ENCODE results near the gene SMIM7. TPM values are rescaled to one million over a fixed set of nuclear protein-coding genes. Genes with fewer than 3 reads are reported as not detected.

Gene SMIM7
- polyA plus RNA-seq, 3 donors, result 69.6 to 96.7 (median 79.3) TPM

- 0% methylated on average over 10 to 38 of the region's 38 CpGs for WGBS, 3 donors
- H3K27ac ChIP-seq (ENCODE audit: low read depth, low read length), result no peak overlapping the region
Observed at GRCh38 chr19:16627928-16628182, 32.1 kb downstream of the SMIM7 start.

DNA sequence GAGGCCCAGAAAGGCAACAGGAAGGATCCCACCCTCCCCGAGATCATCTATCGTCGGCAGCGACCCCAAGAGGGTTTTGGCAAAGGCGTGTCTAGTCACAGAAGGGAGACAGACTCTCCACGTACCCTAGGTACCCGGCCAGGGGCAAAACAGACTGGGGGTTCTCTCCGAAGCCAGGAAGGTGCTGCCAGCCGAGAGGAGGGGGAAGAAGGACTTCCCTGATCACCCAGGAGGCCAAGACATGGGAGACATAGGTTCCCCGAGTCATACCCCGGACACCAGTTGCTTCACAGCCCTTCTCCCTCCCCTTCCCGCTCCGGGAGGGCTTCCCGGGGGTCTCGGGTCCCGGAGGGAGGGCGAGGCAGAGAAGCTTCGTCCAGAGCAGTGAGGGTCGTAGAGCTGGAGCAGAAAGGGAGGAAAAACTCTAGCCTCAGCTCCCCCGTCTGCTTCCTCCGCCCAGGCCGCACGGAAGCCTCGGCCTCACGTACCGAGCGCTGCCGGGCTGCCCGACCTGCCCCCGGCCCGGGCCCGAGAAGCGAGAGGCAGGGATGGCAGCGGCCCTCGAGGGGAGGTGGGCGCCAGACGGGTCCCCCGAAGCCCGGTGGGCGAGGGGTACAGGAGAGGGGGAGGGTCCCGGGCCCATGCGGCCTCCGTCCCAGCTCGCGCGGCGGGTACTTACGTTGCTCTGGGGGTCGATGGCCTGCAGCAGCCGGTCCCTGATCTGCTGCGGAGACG lies 32.6 kb downstream of the SMIM7 start:
- WGBS, 3 donors, result 0% methylated on average over 41 to 52 of the region's 52 CpGs
- H3K27ac ChIP-seq (ENCODE audit: low read depth, low read length), result no peak overlapping the region

- WGBS, 3 donors, result 2 to 3% (median 3%) methylated on average over 12 of the region's 12 CpGs
- H3K27ac ChIP-seq (ENCODE audit: low read depth, low read length), result no peak overlapping the region
Observed at GRCh38 chr19:16626796-16627192, 33.1 kb downstream of the SMIM7 start.

GRCh38 chr19:16625163-16625958 lies 34.6 kb downstream of the SMIM7 start:
- H3K27ac ChIP-seq (ENCODE audit: low read depth, low read length), result no peak overlapping the region
- 44 to 77% (median 73%) methylated on average over 16 of the region's 16 CpGs for WGBS, 3 donors

DNA sequence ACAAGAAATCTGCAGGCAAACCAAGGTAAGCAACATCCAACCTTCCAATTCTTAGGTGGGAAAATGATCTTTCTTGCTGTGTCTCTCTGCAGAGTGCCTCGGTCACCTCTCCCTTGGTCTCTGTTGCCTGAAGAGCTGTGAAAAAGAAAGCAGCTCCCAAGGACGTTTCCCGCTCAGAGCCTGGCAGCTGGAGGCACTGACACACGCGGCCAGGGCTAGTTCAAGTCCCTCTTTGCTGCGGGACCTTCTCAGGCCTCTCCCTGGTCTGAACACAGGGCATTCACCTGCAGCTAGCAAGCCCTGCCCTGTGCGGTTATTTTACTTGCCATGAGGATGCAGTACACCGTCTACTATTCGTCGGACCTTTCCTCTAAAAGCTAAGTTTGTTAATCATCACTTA lies 35.7 kb downstream of the SMIM7 start:
- 36 to 87% (median 84%) methylated on average over 10 of the region's 10 CpGs for WGBS, 3 donors
- H3K27ac ChIP-seq (ENCODE audit: low read depth, low read length), result no peak overlapping the region

DNA sequence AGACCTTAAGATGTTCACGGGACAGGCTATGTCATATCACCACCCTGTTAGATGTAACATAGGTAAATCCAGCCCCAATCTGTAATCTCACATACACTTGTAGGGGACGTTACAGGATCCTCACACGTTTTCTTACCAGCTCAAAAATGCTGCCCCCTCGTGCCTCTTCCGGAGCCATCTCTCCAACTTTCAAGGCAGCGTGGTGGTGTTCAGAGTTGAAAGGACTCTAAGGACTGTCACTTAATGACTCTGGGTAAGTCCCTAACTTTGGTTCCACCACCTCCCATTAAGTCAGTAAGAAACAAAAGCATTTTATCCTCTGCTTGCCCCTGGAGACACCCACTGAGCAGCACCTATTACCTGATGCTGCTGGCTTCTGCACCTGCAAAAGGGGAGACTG lies 36.4 kb downstream of the SMIM7 start:
- WGBS, 3 donors, result 72 to 79% (median 74%) methylated on average over 6 of the region's 6 CpGs

GRCh38 chr19:16623066-16623465 lies 36.9 kb downstream of the SMIM7 start:
- WGBS, 3 donors, result 89 to 98% (median 95%) methylated on average over 2 of the region's 2 CpGs
- no peak overlapping the region for H3K27ac ChIP-seq (ENCODE audit: low read depth, low read length)

More for the DNA sequence above, 36.4 kb downstream of the SMIM7 start:
- no peak overlapping the region for H3K27ac ChIP-seq (ENCODE audit: low read depth, low read length)

DNA sequence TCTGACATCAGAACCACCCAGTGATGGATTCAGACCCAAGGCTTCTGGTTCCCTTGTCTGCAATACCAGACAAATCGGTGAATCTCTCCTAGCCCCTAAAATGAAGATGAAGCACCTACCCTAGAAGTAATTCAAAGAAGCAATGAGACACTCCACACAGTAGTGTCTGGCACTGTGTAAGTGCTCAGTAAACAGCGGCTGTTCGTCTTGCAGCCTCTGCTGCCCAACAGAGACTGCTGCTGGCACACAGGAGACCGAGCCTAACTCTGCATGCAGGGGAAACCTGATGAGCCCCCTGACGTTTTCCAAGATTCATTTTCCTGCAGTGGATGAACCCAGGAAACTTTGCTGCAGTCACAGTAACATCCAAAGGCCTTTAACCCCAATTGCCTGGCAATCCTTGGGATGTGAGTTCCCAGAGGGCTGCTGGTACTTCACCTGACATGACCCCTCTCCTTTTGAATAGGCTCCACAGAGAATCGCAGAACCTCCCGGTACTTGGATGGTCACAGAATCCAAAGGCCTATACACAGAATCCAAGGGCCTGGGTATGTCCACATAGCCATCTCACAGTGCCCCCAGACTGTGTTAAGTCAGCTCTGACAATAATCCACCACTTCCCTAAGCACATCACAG lies 38.7 kb downstream of the SMIM7 start:
- no peak overlapping the region for H3K27ac ChIP-seq (ENCODE audit: low read depth, low read length)
- 67 to 82% (median 75%) methylated on average over 7 of the region's 7 CpGs for WGBS, 3 donors

GRCh38 chr19:16620584-16620983 lies 39.4 kb downstream of the SMIM7 start:
- H3K27ac ChIP-seq (ENCODE audit: low read depth, low read length), result no peak overlapping the region
- 48 to 82% (median 74%) methylated on average over 3 of the region's 3 CpGs for WGBS, 3 donors

- WGBS, 3 donors, result 81 to 88% (median 87%) methylated on average over 5 of the region's 5 CpGs
- no peak overlapping the region for H3K27ac ChIP-seq (ENCODE audit: low read depth, low read length)
Observed at GRCh38 chr19:16620018-16620417, 39.9 kb downstream of the SMIM7 start.

DNA sequence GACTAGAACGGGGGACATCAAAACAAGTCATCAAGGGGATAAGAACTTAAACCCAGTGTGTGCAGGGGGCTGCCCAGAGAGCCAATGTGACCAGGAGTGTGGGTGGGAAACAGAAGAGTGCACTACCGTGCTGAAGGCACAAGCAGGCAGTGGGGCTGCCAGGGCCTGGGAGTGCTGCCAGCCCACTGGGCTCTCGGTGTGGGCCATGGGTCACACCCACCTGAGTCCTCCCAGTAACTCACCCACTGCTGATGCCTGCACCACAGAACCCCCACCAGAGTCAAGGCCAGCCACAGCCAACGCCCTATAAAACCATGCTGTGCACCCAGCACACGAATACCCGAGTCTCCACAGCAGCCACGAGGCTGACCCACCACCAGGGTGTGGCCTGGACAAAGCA lies 40.5 kb downstream of the SMIM7 start:
- whole genome bisulfite sequencing, 3 donors, result 41 to 62% (median 61%) methylated on average over 7 of the region's 7 CpGs
- no peak overlapping the region for H3K27ac ChIP-seq (ENCODE audit: low read depth, low read length)

DNA sequence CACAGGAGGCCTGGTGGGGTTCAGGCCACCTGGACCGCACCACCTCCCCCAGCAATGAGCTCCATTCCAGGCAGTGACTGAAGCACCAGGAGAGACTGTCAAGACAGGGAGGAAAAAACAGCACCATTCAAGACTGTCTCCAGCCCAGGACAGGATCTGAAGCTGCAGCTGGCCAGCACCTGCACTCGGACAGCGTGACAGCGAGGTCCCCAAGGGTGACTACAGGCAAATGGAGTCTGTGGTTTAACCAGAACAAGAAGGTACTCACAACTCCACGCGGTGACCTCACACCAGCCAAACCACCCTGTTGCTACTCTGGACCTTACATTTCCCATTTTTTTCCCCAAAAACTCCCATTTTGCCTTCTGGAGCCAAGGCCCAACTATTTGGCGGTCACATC lies 41.7 kb downstream of the SMIM7 start:
- no peak overlapping the region for H3K27ac ChIP-seq (ENCODE audit: low read depth, low read length)
- WGBS, 3 donors, result 86 to 97% (median 95%) methylated on average over 7 of the region's 7 CpGs

DNA sequence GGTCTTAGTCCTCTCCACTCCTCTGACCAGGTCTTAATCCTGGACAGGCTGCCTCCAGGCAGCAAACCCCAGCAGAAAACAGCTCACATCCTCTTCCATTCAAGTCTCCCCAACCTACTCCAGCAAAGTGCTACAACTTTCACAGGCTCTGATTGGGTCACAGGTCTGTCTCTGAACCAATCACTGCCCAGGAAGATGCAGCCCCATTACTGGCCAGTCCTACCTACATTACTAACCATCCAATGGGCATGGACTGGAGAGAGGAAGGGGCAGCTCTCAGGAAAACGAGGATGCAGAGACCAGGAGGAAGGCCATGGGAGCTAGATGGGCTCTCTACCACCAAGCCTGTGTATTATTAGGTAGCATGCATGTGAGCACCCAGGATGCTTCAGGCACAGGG lies 44.1 kb downstream of the SMIM7 start:
- no peak overlapping the region for H3K27ac ChIP-seq (ENCODE audit: low read depth, low read length)
- WGBS, 3 donors, result 42 to 75% (median 47%) methylated on average over 1 of the region's 1 CpG

- H3K27ac ChIP-seq (ENCODE audit: low read depth, low read length), result no peak overlapping the region
- 26 to 40% (median 28%) methylated on average over 2 of the region's 2 CpGs for WGBS, 3 donors
Observed at GRCh38 chr19:16614941-16615340, 45.0 kb downstream of the SMIM7 start.

DNA sequence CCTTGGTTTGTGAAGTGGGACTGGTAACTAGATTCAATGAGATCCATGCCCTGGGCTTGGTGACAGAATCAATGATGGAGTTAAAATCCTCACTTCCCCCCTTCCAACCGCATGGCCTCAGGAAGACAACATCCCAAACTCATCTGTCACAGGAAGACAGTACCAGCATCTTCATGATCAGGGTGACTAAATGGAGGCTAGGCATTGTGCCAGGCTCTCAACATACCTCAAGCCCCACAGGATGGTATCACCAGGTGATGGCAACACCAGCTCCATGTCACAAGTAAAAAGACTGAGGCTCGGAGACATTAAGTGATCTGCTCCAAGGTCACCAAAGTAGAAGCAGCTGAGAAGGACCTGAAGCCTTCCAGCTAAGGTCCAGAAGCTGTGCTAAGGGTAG lies 46.1 kb downstream of the SMIM7 start:
- 72 to 84% (median 73%) methylated on average over 2 of the region's 2 CpGs for WGBS, 3 donors
- H3K27ac ChIP-seq (ENCODE audit: low read depth, low read length), result no peak overlapping the region

DNA sequence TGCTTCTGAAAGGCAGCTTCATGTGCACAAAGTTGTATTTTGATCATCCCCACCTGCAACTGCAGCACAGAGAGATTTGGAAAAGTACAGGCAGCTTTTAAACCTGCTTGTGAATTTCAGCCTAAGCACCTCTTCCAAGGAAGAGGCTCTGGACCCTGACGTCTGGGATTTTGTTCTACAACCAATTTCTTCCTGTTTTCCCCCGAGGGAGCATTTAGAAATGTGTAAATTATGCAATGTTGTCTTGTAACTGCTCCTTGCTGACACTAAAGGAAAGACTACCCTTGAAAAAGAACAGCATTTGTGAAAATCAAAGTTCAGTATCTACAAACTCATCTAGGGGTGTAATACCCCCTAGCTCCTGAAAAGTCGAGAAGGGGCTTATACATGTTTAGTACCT lies 47.3 kb downstream of the SMIM7 start:
- H3K27ac ChIP-seq (ENCODE audit: low read depth, low read length), result no peak overlapping the region
- 29 to 55% (median 31%) methylated on average over 3 of the region's 3 CpGs for WGBS, 3 donors

- H3K27ac ChIP-seq (ENCODE audit: low read depth, low read length), result no peak overlapping the region
- 86 to 92% (median 88%) methylated on average over 6 of the region's 6 CpGs for whole genome bisulfite sequencing, 3 donors
Observed at GRCh38 chr19:16611121-16611520, 48.8 kb downstream of the SMIM7 start.

DNA sequence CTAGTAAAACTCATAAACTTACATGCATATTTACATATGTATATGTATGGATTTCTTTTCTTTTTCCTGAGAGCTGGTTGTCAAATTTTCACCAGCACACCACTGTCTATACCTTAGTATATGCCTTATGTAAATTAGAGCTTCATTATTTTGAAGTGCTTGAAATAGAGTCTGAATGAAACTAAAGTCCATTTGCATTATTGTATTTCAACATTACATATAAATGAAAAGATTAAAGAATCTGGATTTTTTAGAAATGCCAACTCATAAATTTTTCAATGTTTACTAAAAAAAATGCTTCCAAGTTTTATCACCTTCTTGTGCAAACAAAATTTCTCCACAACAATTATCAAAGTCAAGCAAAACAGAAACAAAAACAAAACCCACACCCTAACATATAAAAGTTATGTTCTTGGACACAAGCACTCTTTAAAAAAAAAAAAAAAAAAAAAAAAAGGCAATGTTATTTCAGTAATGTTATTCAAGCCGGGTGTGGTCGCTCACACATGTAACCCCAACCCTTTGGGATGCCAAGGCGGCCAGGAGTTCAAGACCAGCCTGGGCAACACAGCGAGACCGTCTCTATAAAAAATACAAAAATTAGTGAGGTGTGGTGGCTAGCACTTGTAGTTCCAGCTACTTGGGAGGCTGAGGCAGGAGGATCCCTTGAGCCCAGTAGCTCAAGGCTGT lies 50.3 kb downstream of the SMIM7 start:
- 80 to 88% (median 86%) methylated on average over 5 of the region's 5 CpGs for WGBS, 3 donors
- H3K27ac ChIP-seq (ENCODE audit: low read depth, low read length), result no peak overlapping the region

DNA sequence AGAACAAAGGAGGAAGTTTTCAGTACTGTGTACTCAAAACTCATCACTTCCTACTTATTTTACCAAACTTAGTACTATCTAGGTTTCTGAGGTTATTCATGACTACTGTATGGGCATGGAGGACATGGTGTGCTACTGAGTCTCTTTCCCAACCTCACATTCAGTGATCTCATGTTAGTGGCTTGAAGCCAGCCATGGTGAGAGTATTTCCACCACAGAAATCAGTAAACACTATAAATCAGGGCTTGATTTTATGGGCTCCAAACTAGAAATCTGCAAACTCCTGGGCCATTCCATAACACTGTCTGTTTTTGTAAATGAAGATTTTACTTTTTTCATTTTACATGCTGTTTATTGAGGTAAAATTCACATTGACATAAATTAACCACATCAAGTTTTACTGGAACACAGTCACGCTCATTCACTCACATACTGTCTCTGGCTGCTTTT lies 51.6 kb downstream of the SMIM7 start:
- 85 to 92% (median 85%) methylated on average over 1 of the region's 1 CpG for WGBS, 3 donors
- H3K27ac ChIP-seq (ENCODE audit: low read depth, low read length), result no peak overlapping the region
